ENCODE data around the gene CSNK1A1L.

DNA sequence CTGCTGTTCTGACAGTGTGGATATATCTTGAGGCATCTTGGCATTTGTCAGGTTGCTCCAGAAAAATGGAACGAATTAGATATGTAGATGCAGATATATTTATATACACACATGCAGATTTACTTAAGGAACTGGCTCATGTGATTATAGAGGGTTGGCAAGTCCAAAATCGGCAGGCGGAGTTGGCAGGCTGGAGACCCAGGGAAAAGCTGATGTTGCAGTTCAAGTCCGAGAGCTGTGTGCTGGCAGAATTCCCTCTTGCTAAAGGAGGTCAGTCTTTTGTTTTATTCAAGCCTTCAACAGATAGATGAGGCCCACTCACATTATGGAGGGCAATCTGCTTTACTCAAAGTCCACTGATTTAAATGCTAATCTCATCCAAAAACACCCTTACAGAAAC lies 24.4 kb upstream of the CSNK1A1L start:
- TF ChIP-seq, protein P1, sequence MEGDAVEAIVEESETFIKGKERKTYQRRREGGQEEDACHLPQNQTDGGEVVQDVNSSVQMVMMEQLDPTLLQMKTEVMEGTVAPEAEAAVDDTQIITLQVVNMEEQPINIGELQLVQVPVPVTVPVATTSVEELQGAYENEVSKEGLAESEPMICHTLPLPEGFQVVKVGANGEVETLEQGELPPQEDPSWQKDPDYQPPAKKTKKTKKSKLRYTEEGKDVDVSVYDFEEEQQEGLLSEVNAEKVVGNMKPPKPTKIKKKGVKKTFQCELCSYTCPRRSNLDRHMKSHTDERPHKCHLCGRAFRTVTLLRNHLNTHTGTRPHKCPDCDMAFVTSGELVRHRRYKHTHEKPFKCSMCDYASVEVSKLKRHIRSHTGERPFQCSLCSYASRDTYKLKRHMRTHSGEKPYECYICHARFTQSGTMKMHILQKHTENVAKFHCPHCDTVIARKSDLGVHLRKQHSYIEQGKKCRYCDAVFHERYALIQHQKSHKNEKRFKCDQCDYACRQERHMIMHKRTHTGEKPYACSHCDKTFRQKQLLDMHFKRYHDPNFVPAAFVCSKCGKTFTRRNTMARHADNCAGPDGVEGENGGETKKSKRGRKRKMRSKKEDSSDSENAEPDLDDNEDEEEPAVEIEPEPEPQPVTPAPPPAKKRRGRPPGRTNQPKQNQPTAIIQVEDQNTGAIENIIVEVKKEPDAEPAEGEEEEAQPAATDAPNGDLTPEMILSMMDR (IDR thresholded peaks at IDR 0.05; ENCODE audit: low read depth, low read length, poor library complexity, severe bottlenecking): no peak
- no peak for TF ChIP-seq EZH2phosphoT487 (IDR thresholded peaks at IDR 0.05; ENCODE audit: borderline replicate concordance, low read length)

Measured in DOHH2 (cell line).